Amniotic epithelial cell (primary cell): Measurements from ENCODE around the gene PARP1.
"Not testable (repeated sequence)": the region's sequence is repeated elsewhere in the genome, so short reads cannot be mapped to it uniquely, and the experiment has no call there.

Experiments
- DNase-seq: peaks from one replicate; pipeline ENCODE4 v3.0.0-alpha.2; 2010; ENCODE audit warnings: low read depth

PARP1 gene

GRCh38 chr1:226428791-226429461, 21.0 kb upstream of the PARP1 start:
- DNase-seq: no peak

GRCh38 chr1:226428348-226428747, 20.5 kb upstream of the PARP1 start:
- DNase-seq: no peak

- DNase-seq: no peak
Observed at GRCh38 chr1:226427131-226427530, 19.2 kb upstream of the PARP1 start.

- not testable (repeated sequence) for DNase-seq
Observed at GRCh38 chr1:226426395-226426794, 18.5 kb upstream of the PARP1 start.

GRCh38 chr1:226425431-226426031, 17.6 kb upstream of the PARP1 start:
- DNase-seq: no peak

- no peak for DNase-seq
Observed at GRCh38 chr1:226425004-226425378, 17.1 kb upstream of the PARP1 start.

- DNase-seq: peak; percentile 55
Observed at GRCh38 chr1:226424221-226425003, 16.5 kb upstream of the PARP1 start.

- DNase-seq: no peak
Observed at GRCh38 chr1:226422478-226422877, 14.6 kb upstream of the PARP1 start.

GRCh38 chr1:226420897-226421296, 13.0 kb upstream of the PARP1 start:
- no peak for DNase-seq

GRCh38 chr1:226420328-226420727, 12.4 kb upstream of the PARP1 start:
- DNase-seq: no peak

GRCh38 chr1:226419284-226420029, 11.6 kb upstream of the PARP1 start:
- no peak for DNase-seq

GRCh38 chr1:226417830-226418546, 10.1 kb upstream of the PARP1 start:
- no peak for DNase-seq

GRCh38 chr1:226417350-226417749, 9.5 kb upstream of the PARP1 start:
- DNase-seq: no peak

GRCh38 chr1:226414098-226414698, 6.3 kb upstream of the PARP1 start:
- DNase-seq: no peak

- DNase-seq: no peak
Observed at GRCh38 chr1:226411619-226412018, 3.7 kb upstream of the PARP1 start.

- no peak for DNase-seq
Observed at GRCh38 chr1:226410958-226411357, 3.1 kb upstream of the PARP1 start.

- no peak for DNase-seq
Observed at GRCh38 chr1:226409392-226409791, 1.5 kb upstream of the PARP1 start.

- no peak for DNase-seq
Observed at GRCh38 chr1:226408285-226409184, 642 bp upstream of the PARP1 start.

GRCh38 chr1:226407199-226407496, 745 bp downstream of the PARP1 start:
- no peak for DNase-seq

GRCh38 chr1:226406401-226406881, 1.5 kb downstream of the PARP1 start:
- DNase-seq: peak; percentile 27
